GM12878 (cell line): Measurements from ENCODE around the gene FOXR1. TPM values are rescaled to one million over a fixed set of nuclear protein-coding genes. Genes with fewer than 3 reads are reported as not detected.

Experiments used
- ATAC-seq: fragments of 200-7000 bp; cut with Tn5 transposase; 3 replicates; pipeline ENCODE4 v1.9.1; 2020; ENCODE audit warnings: mild to moderate bottlenecking, moderate library complexity
- BruUV-seq: library from RNA; stranded (reverse); fragments of 400-500 nt; replicated peaks from 2 replicates; lab custom pipeline; 2021; lab: Mats Ljungman, UMichigan
- CTCF ChIA-PET: fragments of 300-600 bp; sonication (Branson Sonifier 250); formaldehyde crosslinking; extraction: SDS; loops from one replicate; lab custom pipeline; 2021; ENCODE audit warnings: inconsistent platforms; lab: Yijun Ruan, JAX
- POLR2A ChIA-PET: fragments of 350-600 bp; formaldehyde crosslinking; extraction: SDS; loops from one replicate; lab custom pipeline; 2021; ENCODE audit warnings: inconsistent platforms; lab: Charles Lee
- RAD21 ChIA-PET: fragments of 300-600 bp; sonication (Branson Sonifier 250); formaldehyde crosslinking; loops from one replicate; lab custom pipeline; 2023; ENCODE audit warnings: antibody characterized with exemption; ENCODE audit not compliant: unreplicated experiment; lab: Charles Lee
- SMC1A ChIA-PET: fragments of 300-600 bp; sonication (Branson Sonifier 250); formaldehyde crosslinking; loops from one replicate; lab custom pipeline; 2023; ENCODE audit not compliant: unreplicated experiment, uncharacterized antibody; lab: Charles Lee
- DNase-seq: peaks from one replicate; pipeline ENCODE4 v3.0.0-alpha.2; 2011; ENCODE audit warnings: low read depth, low spot score
- FAIRE-seq: peaks from 3 replicates; lab custom pipeline; 2011; peaks lifted over from hg19 to GRCh38; lab: Jason Lieb, UNC
- H2AFZ ChIP-seq: 2 replicates; pipeline ENCODE4 v1.6.0; 2011; ENCODE audit warnings: low read depth, low read length, control low read depth; ENCODE audit not compliant: control insufficient read depth
- H3K27ac ChIP-seq: 2 replicates; pipeline ENCODE4 v1.5.1; 2011; ENCODE audit warnings: control low read depth; ENCODE audit not compliant: control insufficient read depth, insufficient read depth
- H3K27me3 ChIP-seq, 2 experiments: replicated peaks in 1 of 2; 2 replicates each; pipeline versions ENCODE4 v1.6.0 to v1.6.1; 2011; ENCODE audit warnings: low read length in 1 of 2; ENCODE audit not compliant: control insufficient read depth in 2 of 2, insufficient read depth in 2 of 2
- H3K36me3 ChIP-seq, 2 experiments: 2 replicates each; pipeline ENCODE4 v1.5.1; 2011; ENCODE audit warnings: low read length in 1 of 2; ENCODE audit not compliant: control insufficient read depth in 2 of 2, insufficient read depth in 2 of 2
- H3K4me1 ChIP-seq: 2 replicates; pipeline ENCODE4 v1.6.1; 2011; ENCODE audit warnings: mild to moderate bottlenecking, low read length, moderate library complexity, mixed read lengths; ENCODE audit not compliant: control insufficient read depth, insufficient read depth
- H3K4me2 ChIP-seq: 2 replicates; pipeline ENCODE4 v1.6.0; 2011; ENCODE audit warnings: control low read depth; ENCODE audit not compliant: control insufficient read depth, insufficient read depth
- H3K4me3 ChIP-seq: fragments of 200-600 bp; sonication (generic); 2 replicates; pipeline ENCODE4 v1.5.1; 2016
- H3K79me2 ChIP-seq: 2 replicates; pipeline ENCODE4 v1.6.0; 2011; ENCODE audit warnings: low read length; ENCODE audit not compliant: control insufficient read depth, insufficient read depth
- H3K9ac ChIP-seq: 2 replicates; pipeline ENCODE4 v1.8.0; 2011; ENCODE audit warnings: low read length, control low read depth, mixed read lengths; ENCODE audit not compliant: control insufficient read depth, insufficient read depth
- H3K9me3 ChIP-seq: replicated peaks from 3 replicates; pipeline ENCODE4 v1.5.1; 2011; ENCODE audit warnings: mild to moderate bottlenecking, low read length; ENCODE audit not compliant: control insufficient read depth, insufficient read depth
- H4K20me1 ChIP-seq: 2 replicates; pipeline ENCODE4 v1.6.0; 2011; ENCODE audit not compliant: control insufficient read depth, insufficient read depth
- BCL11A ChIP-seq: IDR thresholded peaks from 2 replicates; pipeline ENCODE4 v1.6.1; 2011; ENCODE audit warnings: low read depth, low read length
- BMI1 ChIP-seq: fragments of 450-650 bp; IDR thresholded peaks from 2 replicates; pipeline ENCODE4 v1.6.1; 2016; ENCODE audit warnings: mild to moderate bottlenecking, moderate library complexity, borderline replicate concordance
- LARP7 ChIP-seq: fragments of 450-650 bp; IDR thresholded peaks from 2 replicates; pipeline ENCODE4 v1.6.1; 2017; ENCODE audit warnings: mild to moderate bottlenecking
- MEF2B ChIP-seq: fragments of 450-650 bp; IDR thresholded peaks from 2 replicates; pipeline ENCODE4 v1.6.1; 2018; ENCODE audit warnings: mild to moderate bottlenecking, moderate library complexity; ENCODE audit not compliant: partially characterized antibody, poor library complexity, severe bottlenecking
- NR2F1 ChIP-seq: fragments of 450-650 bp; conservative IDR thresholded peaks from 2 replicates; pipeline ENCODE4 v1.6.1; 2017; ENCODE audit warnings: mild to moderate bottlenecking
- NRF1 ChIP-seq: conservative IDR thresholded peaks from 2 replicates; pipeline ENCODE4 v1.6.1; 2011; ENCODE audit warnings: mild to moderate bottlenecking, low read depth, low read length, improper control_type of control experiment
- PAX5 ChIP-seq: IDR thresholded peaks from 2 replicates; pipeline ENCODE4 v1.6.1; 2011; ENCODE audit warnings: low read depth, low read length, borderline replicate concordance
- SMAD1 ChIP-seq: fragments of 450-650 bp; IDR thresholded peaks from 2 replicates; pipeline ENCODE4 v1.6.1; 2018; ENCODE audit warnings: mild to moderate bottlenecking, low read depth; ENCODE audit not compliant: partially characterized antibody
- SPI1 ChIP-seq: IDR thresholded peaks from 2 replicates; pipeline ENCODE4 v1.6.1; 2011; ENCODE audit warnings: low read depth, mild to moderate bottlenecking, low read length, moderate library complexity, borderline replicate concordance; ENCODE audit not compliant: insufficient read depth
- SRF ChIP-seq, 2 experiments: IDR thresholded peaks; 2 replicates each; pipeline ENCODE4 v1.6.1; 2011; ENCODE audit warnings: low read depth in 2 of 2, low read length in 2 of 2, mild to moderate bottlenecking in 1 of 2, moderate library complexity in 1 of 2
- TCF3 ChIP-seq: IDR thresholded peaks from 2 replicates; pipeline ENCODE4 v1.6.1; 2012; ENCODE audit warnings: low read depth, mild to moderate bottlenecking, low read length, borderline replicate concordance; ENCODE audit not compliant: insufficient read depth
- ZNF24 ChIP-seq: fragments of 450-650 bp; IDR thresholded peaks from 2 replicates; pipeline ENCODE4 v1.6.1; 2017; ENCODE audit warnings: antibody characterized with exemption, mild to moderate bottlenecking
- ZNF274 ChIP-seq: IDR thresholded peaks from one replicate; pipeline ENCODE4 v1.8.0; 2011; ENCODE audit not compliant: insufficient read length, insufficient read depth
- ZZZ3 ChIP-seq: IDR thresholded peaks from 2 replicates; pipeline ENCODE4 v1.6.1; 2011; ENCODE audit warnings: low read depth; ENCODE audit not compliant: control insufficient read depth, insufficient read length
- WGBS: methylation state at CpG from one replicate; pipeline ENCODE4 v1.1.6; 2016; ENCODE audit warnings: low lambda C conversion rate; ENCODE audit not compliant: insufficient replicate concordance, insufficient coverage; ENCODE audit errors: missing lambda C conversion rate; 5-methylcytosine and 5-hydroxymethylcytosine counted together
- in situ Hi-C: fragments of 300-500 bp; cut with MboI; formaldehyde crosslinking; loops from 9 replicates; pipeline ENCODE4 v1.14.3; 2018; ENCODE audit warnings: mixed read lengths
- intact Hi-C: fragments of 100-400 bp; cut with micrococcal nuclease; formaldehyde crosslinking; loops from one replicate; pipeline ENCODE4 v1.14.2; 2022; ENCODE audit not compliant: unreplicated experiment
- polyA plus RNA-seq, 11 experiments: library from polyadenylated mRNA; depleted of rRNA in 4 of 11; unstranded in 6 of 11; stranded (reverse) in 5 of 11; fragments of >200 nt; fragmentation: Nextera tagmentation in 4 of 11; fragmentation: Illumina TruSeq in 1 of 11; extraction: Ambion mirVana in 4 of 11; extraction: Trizol in 1 of 11; gene quantifications; 1 replicate in 1 of 11; 2 replicates in 10 of 11; pipeline versions ENCODE4 v1.2.1 to v1.2.3, GENCODE V29; 2011 to 2016; ENCODE audit warnings: inconsistent platforms in 2 of 11, missing spikeins in 2 of 11, low read depth in 1 of 11
- total RNA-seq, 4 experiments: library from RNA; depleted of rRNA in 3 of 4; stranded (reverse); fragments of >200 nt in 3 of 4; fragmentation: Illumina TruSeq in 1 of 4; extraction: Trizol in 1 of 4; gene quantifications; 2 replicates each; pipeline versions ENCODE4 v1.2.1 to v1.2.3, GENCODE V29; 2013 to 2021
- TF ChIP-seq, protein P1 (sequence below): fragments of 450-650 bp; IDR thresholded peaks from 2 replicates; pipeline ENCODE4 v1.6.1; 2018; ENCODE audit warnings: mild to moderate bottlenecking, low read depth, moderate library complexity; ENCODE audit not compliant: partially characterized antibody
- TF ChIP-seq, protein P2 (sequence below): fragments of 450-650 bp; IDR thresholded peaks from 2 replicates; pipeline ENCODE4 v1.6.1; 2017; ENCODE audit warnings: borderline replicate concordance
- TF ChIP-seq, protein P3 (sequence below): fragments of 450-650 bp; formaldehyde crosslinking; IDR thresholded peaks from 2 replicates; pipeline ENCODE4 v1.4.0; 2022; ENCODE audit warnings: mild to moderate bottlenecking, moderate library complexity

FOXR1 gene
- total and polyA plus RNA-seq, 10 of the 15 experiments (the other 5 are each of a cell fraction or from before 2014, with no cell fraction given): not detected

DNA sequence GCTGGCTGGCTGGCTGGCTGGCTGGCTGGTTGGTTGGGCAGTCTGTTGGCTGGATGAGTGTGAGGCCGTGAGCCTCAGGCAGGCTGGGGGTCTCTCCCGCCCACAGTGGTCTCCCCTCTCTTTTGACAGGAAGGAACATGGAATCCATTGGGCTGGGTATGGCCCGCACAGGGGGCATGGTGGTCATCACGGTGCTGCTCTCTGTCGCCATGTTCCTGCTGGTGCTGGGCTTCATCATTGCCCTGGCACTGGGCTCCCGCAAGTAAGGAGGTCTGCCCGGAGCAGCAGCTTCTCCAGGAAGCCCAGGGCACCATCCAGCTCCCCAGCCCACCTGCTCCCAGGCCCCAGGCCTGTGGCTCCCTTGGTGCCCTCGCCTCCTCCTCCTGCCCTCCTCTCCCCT, 13.6 kb upstream of the FOXR1 start (continued):
- no peak for TF ChIP-seq ZNF24
- no peak for TF ChIP-seq SPI1
- TF ChIP-seq MEF2B: no peak
- no peak for TF ChIP-seq ZZZ3

DNA sequence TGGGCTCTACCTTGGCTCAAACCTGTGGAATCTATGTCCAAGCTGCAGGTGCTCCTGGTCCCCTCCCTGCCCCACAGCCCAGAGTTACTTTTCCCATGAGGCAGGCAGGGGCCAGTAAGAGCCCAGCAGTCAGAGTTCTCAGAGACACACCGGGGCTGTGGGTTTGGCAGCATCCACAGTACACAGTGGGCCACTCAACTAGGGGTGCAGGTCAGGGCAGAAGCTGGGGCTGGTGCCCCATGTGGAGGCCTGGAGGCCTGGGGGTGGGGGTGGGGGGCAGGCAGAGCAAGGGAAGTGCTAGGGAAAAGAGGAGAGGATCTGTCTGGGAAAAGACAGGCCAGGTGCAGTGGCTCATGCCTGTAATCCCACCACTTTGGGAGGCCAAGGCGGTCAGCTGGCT, 13.0 kb upstream of the FOXR1 start:
- no peak overlapping the region for H3K4me2 ChIP-seq
- no TSS peak for BruUV-seq
- ChIA-PET CTCF (interaction anchor here (1.2 to 3.5 kb wide), 4 partner anchors 27 to 271 kb away, joined by 3 to 18 read pairs (median 4); no protein-coding TSS in a partner anchor), POLR2A (interaction anchor here (0.6 kb wide), 1 partner anchor 613 kb away, joined by 3 read pairs; no protein-coding TSS in a partner anchor), SMC1A (interaction anchor here (1.0 kb wide), 1 partner anchor 326 kb away, joined by 3 read pairs; no protein-coding TSS in a partner anchor), RAD21 (interaction anchor here (1.7 kb wide), 1 partner anchor 21 kb away, joined by 4 read pairs; no protein-coding TSS in a partner anchor)
- ATAC-seq (no peak), DNase-seq (no peak), FAIRE-seq (no peak)
- no peaks in the 10 kb centered on the region for H3K36me3 ChIP-seq
- H3K79me2 ChIP-seq: no peaks in the 10 kb centered on the region
- H3K9ac ChIP-seq: no peak overlapping the region
- intact Hi-C loops (no loop called here), in situ Hi-C loops (loop anchor here (5.0 kb wide), 1 partner anchor 51 kb away; no protein-coding TSS in a partner anchor)
- WGBS: 13% methylated on average over 2 of the region's 2 CpGs
- H3K4me3 ChIP-seq: no peak overlapping the region
- H3K4me1 ChIP-seq: no peaks in the 10 kb centered on the region
- H3K9me3 ChIP-seq: no peaks in the 10 kb centered on the region
- H4K20me1 ChIP-seq: no peaks in the 10 kb centered on the region
- H2AFZ ChIP-seq: no peak overlapping the region
- peaks cover 0 to 6% of the 10 kb centered on the region in 2 experiments; a peak in 1 of 4 replicates for H3K27me3 ChIP-seq
- no peak overlapping the region for H3K27ac ChIP-seq
- TF ChIP-seq, protein P1, sequence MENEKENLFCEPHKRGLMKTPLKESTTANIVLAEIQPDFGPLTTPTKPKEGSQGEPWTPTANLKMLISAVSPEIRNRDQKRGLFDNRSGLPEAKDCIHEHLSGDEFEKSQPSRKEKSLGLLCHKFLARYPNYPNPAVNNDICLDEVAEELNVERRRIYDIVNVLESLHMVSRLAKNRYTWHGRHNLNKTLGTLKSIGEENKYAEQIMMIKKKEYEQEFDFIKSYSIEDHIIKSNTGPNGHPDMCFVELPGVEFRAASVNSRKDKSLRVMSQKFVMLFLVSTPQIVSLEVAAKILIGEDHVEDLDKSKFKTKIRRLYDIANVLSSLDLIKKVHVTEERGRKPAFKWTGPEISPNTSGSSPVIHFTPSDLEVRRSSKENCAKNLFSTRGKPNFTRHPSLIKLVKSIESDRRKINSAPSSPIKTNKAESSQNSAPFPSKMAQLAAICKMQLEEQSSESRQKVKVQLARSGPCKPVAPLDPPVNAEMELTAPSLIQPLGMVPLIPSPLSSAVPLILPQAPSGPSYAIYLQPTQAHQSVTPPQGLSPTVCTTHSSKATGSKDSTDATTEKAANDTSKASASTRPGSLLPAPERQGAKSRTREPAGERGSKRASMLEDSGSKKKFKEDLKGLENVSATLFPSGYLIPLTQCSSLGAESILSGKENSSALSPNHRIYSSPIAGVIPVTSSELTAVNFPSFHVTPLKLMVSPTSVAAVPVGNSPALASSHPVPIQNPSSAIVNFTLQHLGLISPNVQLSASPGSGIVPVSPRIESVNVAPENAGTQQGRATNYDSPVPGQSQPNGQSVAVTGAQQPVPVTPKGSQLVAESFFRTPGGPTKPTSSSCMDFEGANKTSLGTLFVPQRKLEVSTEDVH: no peak
- TF ChIP-seq NR2F1: no peak
- TF ChIP-seq BCL11A: no peak
- TF ChIP-seq ZNF274: no peak
- no peak for TF ChIP-seq SRF (IDR thresholded peaks at IDR 0.05; ENCODE audit: low read depth in 2 of 2, low read length in 2 of 2)
- TF ChIP-seq, protein P2, sequence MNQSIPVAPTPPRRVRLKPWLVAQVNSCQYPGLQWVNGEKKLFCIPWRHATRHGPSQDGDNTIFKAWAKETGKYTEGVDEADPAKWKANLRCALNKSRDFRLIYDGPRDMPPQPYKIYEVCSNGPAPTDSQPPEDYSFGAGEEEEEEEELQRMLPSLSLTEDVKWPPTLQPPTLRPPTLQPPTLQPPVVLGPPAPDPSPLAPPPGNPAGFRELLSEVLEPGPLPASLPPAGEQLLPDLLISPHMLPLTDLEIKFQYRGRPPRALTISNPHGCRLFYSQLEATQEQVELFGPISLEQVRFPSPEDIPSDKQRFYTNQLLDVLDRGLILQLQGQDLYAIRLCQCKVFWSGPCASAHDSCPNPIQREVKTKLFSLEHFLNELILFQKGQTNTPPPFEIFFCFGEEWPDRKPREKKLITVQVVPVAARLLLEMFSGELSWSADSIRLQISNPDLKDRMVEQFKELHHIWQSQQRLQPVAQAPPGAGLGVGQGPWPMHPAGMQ: no peak
- TF ChIP-seq LARP7: no peak
- no peak for TF ChIP-seq SMAD1
- no peak for TF ChIP-seq BMI1
- no peak for TF ChIP-seq NRF1
- no peak for TF ChIP-seq PAX5
- no peak for TF ChIP-seq TCF3
- TF ChIP-seq, protein P3, sequence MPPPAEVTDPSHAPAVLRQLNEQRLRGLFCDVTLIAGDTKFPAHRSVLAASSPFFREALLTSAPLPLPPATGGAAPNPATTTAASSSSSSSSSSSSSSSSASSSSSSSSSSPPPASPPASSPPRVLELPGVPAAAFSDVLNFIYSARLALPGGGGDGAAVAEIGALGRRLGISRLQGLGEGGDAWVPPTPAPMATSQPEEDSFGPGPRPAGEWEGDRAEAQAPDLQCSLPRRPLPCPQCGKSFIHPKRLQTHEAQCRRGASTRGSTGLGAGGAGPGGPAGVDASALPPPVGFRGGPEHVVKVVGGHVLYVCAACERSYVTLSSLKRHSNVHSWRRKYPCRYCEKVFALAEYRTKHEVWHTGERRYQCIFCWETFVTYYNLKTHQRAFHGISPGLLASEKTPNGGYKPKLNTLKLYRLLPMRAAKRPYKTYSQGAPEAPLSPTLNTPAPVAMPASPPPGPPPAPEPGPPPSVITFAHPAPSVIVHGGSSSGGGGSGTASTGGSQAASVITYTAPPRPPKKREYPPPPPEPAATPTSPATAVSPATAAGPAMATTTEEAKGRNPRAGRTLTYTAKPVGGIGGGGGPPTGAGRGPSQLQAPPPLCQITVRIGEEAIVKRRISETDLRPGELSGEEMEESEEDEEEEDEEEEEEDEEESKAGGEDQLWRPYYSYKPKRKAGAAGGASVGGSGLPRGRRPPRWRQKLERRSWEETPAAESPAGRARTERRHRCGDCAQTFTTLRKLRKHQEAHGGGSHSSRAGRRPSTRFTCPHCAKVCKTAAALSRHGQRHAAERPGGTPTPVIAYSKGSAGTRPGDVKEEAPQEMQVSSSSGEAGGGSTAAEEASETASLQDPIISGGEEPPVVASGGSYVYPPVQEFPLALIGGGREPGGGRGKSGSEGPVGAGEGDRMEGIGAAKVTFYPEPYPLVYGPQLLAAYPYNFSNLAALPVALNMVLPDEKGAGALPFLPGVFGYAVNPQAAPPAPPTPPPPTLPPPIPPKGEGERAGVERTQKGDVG (CRISPR knock-in tag): no peak
